NCI-H2107 treated with DMSO at 0.1 percent for 48 hours (cell line): ENCODE measurements around the gene SUGCT.

ENCODE experiments used
- DNase-seq: peaks from one replicate; lab custom pipeline; 2025; ENCODE audit not compliant: unreplicated experiment; lab: John Stamatoyannopoulos, UW

The SUGCT gene

GRCh38 chr7:40800771-40801170 lies 666.0 kb downstream of the SUGCT start:
- no peak for DNase-seq

- no peak for DNase-seq
Observed at GRCh38 chr7:40802497-40802896, 667.7 kb downstream of the SUGCT start.

- DNase-seq = no peak
Observed at GRCh38 chr7:40804477-40805215, 669.8 kb downstream of the SUGCT start.

GRCh38 chr7:40805361-40805760 lies 670.6 kb downstream of the SUGCT start:
- no peak for DNase-seq

- DNase-seq = no peak
Observed at GRCh38 chr7:40808378-40808942, 673.7 kb downstream of the SUGCT start.

GRCh38 chr7:40810274-40810673 lies 675.5 kb downstream of the SUGCT start:
- DNase-seq = no peak

GRCh38 chr7:40811666-40812065 lies 676.9 kb downstream of the SUGCT start:
- no peak for DNase-seq

- DNase-seq = no peak
Observed at GRCh38 chr7:40815022-40815421, 680.2 kb downstream of the SUGCT start.

GRCh38 chr7:40815512-40815911 lies 680.7 kb downstream of the SUGCT start:
- DNase-seq = no peak

- DNase-seq = no peak
Observed at GRCh38 chr7:40822861-40823260, 688.1 kb downstream of the SUGCT start.

GRCh38 chr7:40824461-40824860 lies 689.7 kb downstream of the SUGCT start:
- no peak for DNase-seq

GRCh38 chr7:40826411-40827221 lies 691.8 kb downstream of the SUGCT start:
- DNase-seq = no peak

- DNase-seq = no peak
Observed at GRCh38 chr7:40827222-40828085, 692.6 kb downstream of the SUGCT start.

- no peak for DNase-seq
Observed at GRCh38 chr7:40828686-40829600, 694.1 kb downstream of the SUGCT start.

GRCh38 chr7:40833191-40833887 lies 698.5 kb downstream of the SUGCT start:
- DNase-seq = no peak

- no peak for DNase-seq
Observed at GRCh38 chr7:40833888-40834234, 699.1 kb downstream of the SUGCT start.

GRCh38 chr7:40836218-40836617 lies 701.4 kb downstream of the SUGCT start:
- DNase-seq = no peak

GRCh38 chr7:40839881-40840280 lies 705.1 kb downstream of the SUGCT start:
- no peak for DNase-seq

GRCh38 chr7:40840990-40841389 lies 706.2 kb downstream of the SUGCT start:
- DNase-seq = no peak

- no peak for DNase-seq
Observed at GRCh38 chr7:40842641-40843040, 707.8 kb downstream of the SUGCT start.
